ENCODE results near the gene ACP3.
A peak's percentile ranks its signal among the peaks of the same experiment; 100 is the strongest.
"Not testable (repeated sequence)": the region's sequence is repeated elsewhere in the genome, so short reads cannot be mapped to it uniquely, and the experiment has no call there.

ACP3 gene

DNA sequence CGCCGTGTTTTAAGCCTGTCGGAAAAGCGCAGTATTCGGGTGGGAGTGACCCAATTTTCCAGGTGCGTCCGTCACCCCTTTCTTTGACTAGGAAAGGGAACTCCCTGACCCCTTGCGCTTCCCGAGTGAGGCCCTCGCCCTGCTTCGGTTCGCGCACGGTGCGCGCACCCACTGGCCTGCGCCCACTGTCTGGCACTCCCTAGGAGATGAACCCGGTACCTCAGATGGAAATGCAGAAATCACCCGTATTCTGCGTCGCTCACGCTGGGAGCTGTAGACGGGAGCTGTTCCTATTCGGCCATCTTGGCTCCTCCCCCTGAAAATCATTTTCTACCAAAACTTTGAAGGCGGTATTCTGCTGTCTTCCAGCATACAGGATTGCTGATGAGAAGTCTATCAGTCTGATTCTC lies 59.7 kb downstream of the ACP3 start:
- DNase-seq: not testable (repeated sequence)

DNA sequence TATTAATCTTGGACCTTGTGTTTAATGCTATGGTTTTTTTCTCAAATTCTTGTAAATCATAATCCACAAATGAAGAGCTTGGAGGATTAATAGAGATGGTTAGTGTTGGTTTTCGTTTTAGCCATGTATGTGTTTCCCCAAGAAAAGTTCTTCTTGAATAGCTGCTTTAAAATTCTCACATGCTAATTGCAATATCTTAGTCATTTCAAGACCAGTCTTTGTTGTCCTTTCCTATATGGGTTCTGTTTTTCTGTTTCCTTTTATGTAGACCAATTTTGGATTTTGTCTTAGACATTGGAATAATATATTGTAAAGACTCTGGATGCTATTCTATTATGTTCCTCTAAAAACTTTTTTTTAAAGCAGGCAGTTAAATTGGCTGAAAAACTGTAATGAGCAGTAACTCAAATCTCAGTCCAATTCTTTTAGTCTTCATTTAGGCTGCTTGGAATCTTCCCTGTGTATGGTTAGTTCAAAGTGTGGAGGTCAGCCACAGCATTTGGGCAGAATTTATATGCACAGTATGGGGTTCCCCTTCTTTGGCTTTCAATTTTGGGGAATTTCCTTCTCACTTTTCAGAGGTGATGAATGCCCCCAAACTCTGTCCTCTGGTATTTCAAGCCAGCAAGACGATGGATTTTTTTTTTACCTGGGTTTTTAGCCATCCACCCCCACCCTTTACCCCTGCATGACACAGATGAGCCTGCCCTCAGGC lies 61.0 kb downstream of the ACP3 start:
- no peak for DNase-seq

DNA sequence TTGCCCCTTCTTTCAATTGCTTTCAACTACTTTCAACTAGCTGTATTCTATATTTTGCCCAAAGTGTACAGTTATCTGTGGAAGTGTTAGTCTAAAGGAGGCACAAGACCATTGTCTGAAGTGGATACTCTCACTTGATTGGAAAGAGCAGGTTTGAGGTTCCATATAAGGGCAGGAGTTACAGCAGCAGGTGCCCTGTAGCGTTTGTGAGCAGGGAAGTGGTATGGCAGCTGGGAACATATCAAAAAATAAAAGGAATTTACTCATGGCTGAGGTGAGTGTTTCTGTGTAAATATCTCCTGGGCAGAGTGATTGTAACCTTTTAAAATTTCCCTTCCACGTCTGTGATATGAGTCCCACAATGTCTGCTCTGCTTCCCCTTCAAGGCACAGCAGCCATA lies 61.6 kb downstream of the ACP3 start:
- DNase-seq: no peak

DNA sequence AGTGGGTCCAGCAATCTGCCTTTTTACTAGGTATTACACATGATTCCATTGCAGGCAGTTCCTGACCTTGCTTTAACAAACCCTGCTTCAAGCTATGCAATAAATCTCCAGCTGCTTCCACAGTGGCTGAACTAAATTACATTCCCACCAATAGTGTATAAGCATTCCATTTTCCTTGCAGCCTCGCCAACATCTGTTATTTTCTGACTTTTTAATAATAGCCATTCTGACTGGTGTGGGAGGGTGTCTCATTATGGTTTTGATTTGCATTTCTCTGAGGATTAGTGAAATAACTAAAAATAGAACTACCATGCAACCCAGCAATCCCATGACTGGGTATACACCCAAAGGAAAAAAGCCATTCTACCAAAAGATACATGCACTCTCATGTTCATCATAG lies 63.7 kb downstream of the ACP3 start:
- no peak for DNase-seq

DNA sequence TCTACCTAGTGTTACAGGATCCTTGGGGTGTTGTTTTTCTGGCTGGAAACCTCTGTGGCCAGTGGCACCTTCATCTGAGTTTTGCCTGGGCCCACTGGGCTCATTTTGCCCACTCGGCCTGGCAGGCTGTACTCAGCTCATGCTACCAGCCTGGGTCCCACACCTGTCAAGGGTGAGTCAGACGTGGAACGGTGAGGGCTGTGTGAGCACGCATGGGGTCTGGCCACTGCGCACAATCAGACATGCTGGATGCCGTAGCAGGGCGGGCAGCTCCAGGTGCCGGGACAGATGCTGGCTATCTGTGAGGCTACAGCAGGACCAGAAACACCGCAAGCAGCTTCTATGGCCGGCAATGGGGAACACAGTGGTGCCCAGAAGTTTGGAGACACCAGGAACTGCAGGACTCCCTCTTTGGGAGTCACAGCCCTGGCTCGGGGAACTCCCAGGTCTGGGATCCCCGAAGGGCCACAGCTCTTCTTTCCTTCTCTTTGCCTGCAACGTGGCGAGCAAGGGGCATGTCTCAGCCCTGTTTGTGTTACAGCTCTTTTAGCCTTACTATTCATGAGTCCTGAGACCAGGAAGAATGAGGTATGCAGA lies 64.2 kb downstream of the ACP3 start:
- DNase-seq: no peak

DNA sequence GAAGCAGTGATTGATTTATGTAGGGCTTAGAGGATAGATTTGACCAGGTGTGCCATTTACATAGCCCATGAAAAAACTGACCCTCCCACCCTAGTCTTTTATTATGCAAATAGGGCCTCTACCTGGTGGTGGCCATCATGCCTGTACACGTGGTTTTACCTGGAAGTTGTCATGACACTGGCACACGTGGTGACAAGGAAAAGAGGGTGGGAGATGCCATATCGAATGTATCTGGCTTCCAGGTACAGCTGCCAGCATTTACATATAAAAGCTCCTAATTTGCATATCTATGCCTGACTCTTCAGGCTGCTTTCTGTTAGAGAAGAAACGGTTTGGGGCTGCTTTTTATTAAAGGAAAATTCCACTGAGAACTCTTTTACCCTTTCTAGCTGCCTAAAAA lies 65.1 kb downstream of the ACP3 start:
- DNase-seq: no peak

DNA sequence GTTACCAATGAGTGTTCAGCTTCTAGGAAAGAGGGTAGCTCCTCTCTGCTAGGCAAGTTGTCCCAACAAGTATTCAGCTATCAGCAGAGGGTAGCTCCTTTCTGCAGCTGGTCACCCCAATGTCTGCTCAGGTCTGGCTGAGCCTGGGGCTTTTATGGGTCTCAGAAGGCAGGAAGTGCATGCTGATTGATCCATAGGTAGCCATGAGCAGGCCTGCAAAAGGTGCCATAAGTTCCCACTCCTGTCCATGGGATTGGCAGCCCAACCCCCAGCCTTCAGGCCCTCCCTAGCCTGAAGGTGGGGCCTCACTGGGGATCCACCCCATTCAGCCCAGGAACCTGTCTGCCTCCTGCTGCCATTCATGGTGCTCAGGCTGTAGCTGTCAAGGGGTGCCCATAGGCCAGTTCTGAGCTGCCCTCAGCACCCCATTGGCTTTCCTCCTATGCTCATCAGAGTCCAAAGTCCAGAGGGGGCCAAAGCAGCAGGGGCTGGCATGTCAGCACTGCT lies 65.5 kb downstream of the ACP3 start:
- DNase-seq: no peak

DNA sequence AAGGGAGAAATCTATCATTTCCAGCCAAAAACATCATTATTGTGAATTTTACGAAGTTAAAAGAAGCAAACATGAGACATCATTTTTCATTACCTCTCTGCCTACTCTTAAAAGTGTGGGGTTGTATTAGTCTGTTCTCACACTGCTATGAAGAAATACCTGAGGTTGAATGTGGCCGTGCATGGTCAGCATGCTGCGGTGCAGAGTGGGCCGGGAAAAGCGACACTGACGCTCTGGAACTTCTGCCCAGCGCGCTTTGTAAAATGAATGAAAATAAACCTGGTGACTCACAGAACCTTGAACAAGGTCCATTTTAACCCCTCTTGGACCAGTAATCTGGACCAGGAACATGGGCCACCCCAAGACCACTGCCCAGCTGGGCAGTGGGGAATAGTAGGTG lies 69.1 kb downstream of the ACP3 start:
- DNase-seq: no peak

DNA sequence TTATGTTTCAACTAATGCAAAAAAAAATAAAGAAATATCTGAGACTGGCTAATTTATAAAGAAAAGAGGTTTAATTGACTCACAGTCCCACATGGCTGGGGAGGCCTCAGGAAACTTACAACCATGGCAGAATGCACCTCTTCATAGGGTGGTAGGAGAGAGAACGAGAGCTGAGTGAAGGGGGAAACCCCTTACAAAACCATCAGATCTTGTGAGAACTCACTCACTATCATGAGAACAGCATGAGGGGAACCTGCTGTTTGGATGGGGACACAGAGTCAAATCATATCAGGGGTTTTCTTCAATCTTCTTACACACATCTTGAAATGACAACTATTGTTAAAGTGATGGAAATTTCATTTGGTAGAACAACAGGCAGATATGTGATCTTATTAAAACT lies 75.5 kb downstream of the ACP3 start:
- not testable (repeated sequence) for DNase-seq

DNA sequence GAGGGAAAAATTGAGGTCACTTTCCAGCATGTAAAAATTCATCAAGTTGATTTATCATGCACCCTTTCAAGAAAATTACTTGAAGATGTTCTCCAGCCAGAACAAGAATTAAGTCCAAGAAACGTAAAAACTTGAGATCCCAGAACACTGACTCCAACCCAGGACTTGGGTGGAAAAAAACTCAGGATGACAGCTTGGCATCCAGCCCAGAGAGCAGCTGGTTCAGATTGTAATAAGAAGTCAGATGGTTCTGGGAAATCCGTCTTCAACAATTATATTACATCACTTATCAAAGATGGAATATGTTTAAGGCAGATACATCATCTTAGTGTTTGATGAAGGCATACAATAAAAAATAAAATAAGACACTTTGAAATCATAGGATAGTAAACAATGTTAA lies 77.1 kb downstream of the ACP3 start:
- DNase-seq: no peak

DNA sequence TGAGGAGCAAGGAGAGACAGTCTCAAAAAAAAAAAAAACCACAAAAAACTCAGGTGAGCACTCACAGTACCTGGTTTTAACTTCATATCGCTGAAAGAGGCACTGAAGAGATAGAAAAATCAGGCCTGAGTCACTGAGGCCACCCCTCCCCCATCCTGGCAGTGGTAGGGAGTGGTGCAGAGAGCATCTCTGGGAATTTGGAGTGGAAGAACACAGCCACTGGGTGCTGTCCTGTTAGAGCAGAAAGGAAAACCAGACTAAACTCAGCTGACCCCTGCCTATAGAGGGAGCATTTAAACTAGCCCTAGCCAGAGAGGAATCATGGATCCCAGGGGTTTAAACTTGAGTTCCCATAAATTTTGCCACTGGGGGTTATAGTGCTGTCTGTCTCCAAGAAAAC lies 77.9 kb downstream of the ACP3 start:
- DNase-seq: no peak

DNA sequence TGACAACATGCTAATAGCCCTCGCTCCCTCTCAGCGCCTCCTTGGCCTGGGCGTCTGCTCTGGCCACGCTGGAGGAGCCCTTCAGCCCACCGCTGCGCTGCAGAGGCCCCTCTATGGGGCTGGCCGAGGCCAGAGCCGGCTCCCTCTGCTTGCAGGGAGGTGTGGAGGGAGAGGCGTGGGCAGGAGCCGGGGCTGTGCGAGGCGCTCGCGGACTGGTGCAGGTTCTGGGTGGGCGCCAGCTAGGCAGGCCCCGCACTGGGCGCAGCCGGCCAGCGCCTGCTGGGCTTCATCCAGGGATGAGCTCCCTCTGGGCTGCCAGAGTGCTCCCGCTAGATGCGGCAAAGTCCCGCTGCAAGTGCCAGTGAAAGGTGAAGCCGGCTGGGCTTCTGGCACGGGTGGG lies 79.0 kb downstream of the ACP3 start:
- no peak for DNase-seq

DNA sequence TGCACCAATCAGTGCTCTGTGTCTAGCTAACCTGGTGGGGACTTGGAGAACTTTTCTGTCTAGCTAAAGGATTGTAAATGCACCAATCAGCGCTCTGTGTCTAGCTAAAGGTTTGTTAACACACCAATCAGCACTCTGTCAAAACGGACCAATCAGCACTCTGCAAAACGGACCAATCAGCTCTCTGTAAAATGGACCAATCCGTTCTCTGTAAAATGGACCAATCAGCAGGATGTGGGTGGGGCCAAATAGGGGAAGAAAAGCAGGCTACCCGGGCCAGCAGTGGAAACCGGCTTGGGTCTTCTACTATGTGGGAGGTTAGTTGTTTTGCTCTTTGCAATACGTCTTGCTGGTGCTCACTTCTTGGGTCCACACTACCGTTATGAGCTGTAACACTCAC lies 79.6 kb downstream of the ACP3 start:
- not testable (repeated sequence) for DNase-seq

DNA sequence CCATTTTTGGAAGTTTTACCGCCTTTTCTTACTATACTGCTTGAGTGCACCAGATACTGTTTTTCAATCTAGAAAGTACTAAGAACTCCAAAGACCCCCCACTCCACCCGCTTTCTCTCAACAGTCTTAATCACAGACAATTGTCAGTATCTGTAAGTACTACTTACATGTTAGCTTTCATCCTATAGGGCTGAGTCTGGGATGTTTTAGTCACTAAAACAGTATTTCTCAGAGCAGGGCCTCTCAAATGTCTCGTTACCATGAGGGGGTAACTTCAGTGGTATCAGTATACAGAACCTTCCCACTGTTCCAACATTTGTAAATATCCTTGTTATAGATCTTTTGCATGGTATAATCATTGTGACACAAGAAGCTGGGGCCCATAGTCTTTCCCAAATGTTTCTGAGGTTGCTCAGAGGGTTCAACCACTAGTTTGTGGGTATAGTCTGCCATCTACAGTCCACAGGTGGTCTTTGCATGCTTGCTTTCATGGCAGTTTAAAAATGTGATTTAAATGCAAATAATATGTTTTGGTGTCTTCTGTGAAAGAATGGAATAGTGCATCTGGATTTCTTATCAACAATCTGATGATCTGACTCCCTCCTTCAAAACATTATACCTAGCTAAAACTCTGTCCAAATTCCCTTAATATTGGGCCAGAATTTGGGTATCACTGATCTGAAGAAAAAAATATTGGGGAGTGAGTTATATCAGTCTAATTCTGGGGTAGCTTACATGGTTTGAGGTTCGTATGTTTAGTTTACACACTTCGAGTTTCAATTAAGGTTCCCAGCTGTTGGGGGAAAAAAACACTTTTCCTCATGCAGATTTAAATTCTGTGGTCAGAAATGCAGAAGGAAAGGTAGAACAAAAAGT lies 82.1 kb downstream of the ACP3 start:
- peak; percentile 54 for DNase-seq

DNA sequence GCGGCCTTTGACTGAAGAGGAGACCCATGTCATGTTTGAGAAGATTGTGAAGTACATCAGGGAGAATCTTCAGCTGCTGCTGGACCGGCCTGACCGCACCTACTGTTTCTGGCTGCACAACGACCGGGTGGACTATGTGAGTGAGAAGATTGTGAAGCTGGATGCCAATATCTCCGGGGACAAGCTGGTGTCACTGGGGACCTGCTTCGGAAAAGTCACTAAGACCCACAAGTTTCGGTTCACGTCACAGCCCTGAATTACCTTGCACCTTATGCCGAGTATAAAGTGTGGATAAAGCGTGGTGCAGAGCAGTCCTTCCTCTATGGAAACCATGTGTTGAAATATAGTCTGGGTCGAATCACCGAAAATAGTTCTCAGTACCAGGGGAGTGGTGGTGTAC lies 84.0 kb downstream of the ACP3 start:
- DNase-seq: no peak

DNA sequence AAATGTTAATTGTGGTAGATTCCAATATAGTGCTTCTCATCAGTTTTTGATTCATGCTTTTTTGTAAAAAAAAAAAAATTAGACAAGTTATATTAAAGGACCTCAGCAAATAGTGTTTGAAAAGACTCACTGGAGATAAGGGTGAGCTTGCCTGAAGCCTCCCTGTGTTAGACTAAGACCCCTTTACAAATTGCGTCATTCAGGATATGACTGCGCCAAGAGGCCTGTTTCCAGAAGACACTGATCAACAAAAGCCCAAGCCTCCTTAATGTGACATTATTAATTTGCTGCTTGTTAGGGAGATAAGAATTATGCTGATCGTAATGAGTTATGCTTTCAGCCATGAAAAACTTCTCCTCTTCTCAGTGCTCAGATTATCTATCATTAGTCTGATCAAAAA lies 87.1 kb downstream of the ACP3 start:
- DNase-seq: no peak

DNA sequence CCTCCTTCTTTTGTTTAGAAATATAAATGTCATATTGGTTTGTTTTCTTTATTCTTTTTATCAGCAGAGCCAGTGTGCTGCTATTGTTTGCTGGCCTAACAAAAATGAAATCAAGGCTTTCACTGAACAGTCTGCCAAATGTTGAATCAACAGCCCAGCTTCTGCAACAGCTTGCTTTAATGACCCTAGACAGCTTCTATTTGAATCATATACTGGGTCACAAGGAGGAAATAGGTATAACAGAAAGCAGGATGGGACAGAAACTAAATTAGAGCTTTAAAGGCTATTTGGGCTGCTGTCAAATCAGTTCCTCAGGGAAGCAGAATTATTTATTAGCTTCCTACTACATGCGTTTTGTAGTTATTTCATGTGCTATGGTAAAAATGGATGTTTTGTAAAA lies 88.0 kb downstream of the ACP3 start:
- DNase-seq: no peak

DNA sequence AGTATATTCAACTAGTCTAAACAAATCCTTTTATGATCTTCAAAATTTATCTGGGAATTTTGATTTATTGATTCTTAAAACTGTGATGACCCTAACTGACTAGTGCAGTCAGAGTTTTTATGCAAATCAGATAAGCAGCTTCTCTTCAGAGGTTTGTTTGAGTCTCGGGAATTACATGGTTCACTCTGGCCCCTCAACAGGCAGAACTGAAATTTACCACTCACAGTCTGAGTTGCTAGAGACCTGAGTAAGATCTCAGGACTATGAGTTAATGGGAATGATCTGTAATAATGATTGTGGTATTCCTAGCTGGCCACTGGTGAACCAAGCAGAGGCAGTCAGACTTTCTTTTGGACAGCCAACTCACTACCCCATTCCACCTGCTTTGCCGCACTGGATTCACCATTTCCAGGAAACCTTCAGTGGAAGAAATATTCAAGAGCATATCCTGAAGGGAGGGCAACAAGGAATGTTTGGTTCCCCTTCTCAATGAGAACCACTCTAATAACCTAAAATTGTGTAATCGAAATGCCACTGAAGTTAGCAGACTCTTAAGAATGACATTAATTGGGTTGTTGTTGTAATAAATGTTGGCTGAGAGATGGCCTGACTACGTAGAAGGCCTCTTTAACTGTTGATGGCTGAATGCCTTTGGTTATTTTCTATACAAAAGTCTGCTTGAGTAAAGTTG lies 88.5 kb downstream of the ACP3 start:
- DNase-seq: no peak

DNA sequence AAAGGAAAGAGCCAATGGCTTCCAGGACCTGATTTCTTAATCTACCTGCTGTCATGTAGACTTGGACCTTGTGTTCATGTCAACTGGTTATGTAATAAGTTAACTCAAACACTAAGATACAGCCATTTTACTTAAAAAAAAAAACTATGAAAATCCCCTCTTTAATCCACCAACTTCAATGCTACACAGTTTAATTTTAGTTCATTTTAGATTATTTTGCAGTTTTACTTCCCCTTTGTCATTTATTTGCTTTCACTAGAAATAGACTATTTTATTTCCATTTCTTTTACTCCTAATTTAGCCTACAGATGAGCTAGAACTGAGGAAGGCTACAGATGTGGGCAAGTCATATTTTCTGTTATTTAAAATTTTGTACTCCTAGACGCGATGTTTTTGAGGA lies 89.4 kb downstream of the ACP3 start:
- DNase-seq: no peak

DNA sequence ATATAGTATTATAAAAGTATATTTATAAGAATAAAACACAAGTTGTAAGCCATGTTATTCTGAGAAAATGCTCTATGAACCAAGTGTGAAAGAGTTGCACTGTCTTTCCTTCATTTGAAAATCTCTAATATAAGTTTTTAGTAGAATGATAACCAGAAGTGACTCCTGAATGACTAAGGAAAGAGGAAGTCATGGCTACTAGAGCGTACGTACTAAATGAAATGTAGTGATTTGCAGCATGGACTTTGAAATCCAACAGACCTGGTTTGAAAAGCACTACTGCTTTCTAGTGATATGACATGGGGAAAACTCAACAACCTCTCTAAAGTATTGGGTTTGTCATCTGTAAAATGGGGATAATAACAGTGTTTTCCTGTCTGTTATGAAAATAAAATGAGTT lies 89.8 kb downstream of the ACP3 start:
- no peak for DNase-seq
